H1 (cell line): Measurements from ENCODE around the gene ZNF362. TPM values are rescaled to one million over a fixed set of nuclear protein-coding genes. Genes with fewer than 3 reads are reported as not detected.

Source experiments
- CTCF ChIA-PET: fragments of 300-600 bp; sonication (Branson Sonifier 250); formaldehyde crosslinking; loops from one replicate; lab custom pipeline; 2021; ENCODE audit not compliant: partially characterized antibody; lab: Charles Lee
- POLR2A ChIA-PET: fragments of 300-600 bp; sonication (Branson Sonifier 250); formaldehyde crosslinking; loops from one replicate; lab custom pipeline; 2021; ENCODE audit warnings: inconsistent platforms; ENCODE audit not compliant: partially characterized antibody; lab: Charles Lee
- DNase-seq, 2 experiments: peaks; one replicate each; pipeline versions ENCODE4 v3.0.0 to v3.0.0-alpha.2; 2010 to 2022; ENCODE audit warnings: low spot score in 2 of 2, low read depth in 1 of 2, mixed read lengths in 1 of 2
- FAIRE-seq: peaks from 2 replicates; lab custom pipeline; 2011; peaks lifted over from hg19 to GRCh38; lab: Jason Lieb, UNC
- H2AFZ ChIP-seq: 2 replicates; pipeline ENCODE4 v1.8.1; 2012; ENCODE audit warnings: low read length, inconsistent platforms
- H2AK5ac ChIP-seq: 2 replicates; pipeline ENCODE4 v1.6.1; 2013; ENCODE audit warnings: low read depth, low read length
- H2BK120ac ChIP-seq: replicated peaks from 2 replicates; pipeline ENCODE3; 2013; ENCODE audit warnings: low read depth, low read length, inconsistent platforms
- H2BK12ac ChIP-seq: 2 replicates; pipeline ENCODE4 v1.6.1; 2013; ENCODE audit warnings: low read depth, low read length
- H2BK15ac ChIP-seq: 2 replicates; pipeline ENCODE4 v1.6.1; 2013; ENCODE audit warnings: low read length
- H2BK20ac ChIP-seq: 2 replicates; pipeline ENCODE4 v1.6.1; 2013; ENCODE audit warnings: low read length
- H2BK5ac ChIP-seq: 2 replicates; pipeline ENCODE4 v1.6.1; 2013; ENCODE audit warnings: low read depth, low read length
- H3K14ac ChIP-seq: 2 replicates; pipeline ENCODE4 v1.6.1; 2013; ENCODE audit warnings: inconsistent platforms; ENCODE audit not compliant: insufficient read length
- H3K18ac ChIP-seq: 2 replicates; pipeline ENCODE4 v1.6.1; 2013; ENCODE audit warnings: low read length; ENCODE audit errors: extremely low read depth
- H3K23ac ChIP-seq: 2 replicates; pipeline ENCODE4 v1.6.1; 2013; ENCODE audit warnings: inconsistent platforms; ENCODE audit not compliant: insufficient read length
- H3K23me2 ChIP-seq: 2 replicates; pipeline ENCODE4 v1.6.1; 2013; ENCODE audit warnings: low read depth, low read length
- H3K27ac ChIP-seq: 2 replicates; pipeline ENCODE4 v1.6.1; 2011; ENCODE audit warnings: low read depth, low read length, inconsistent platforms
- H3K27me3 ChIP-seq, 4 experiments: replicated peaks in 1 of 4; 1 replicate in 1 of 4; 2 replicates in 3 of 4; pipeline versions ENCODE4 v1.6.1 to v1.8.1; 2011 to 2013; ENCODE audit warnings: low read length in 3 of 4, mild to moderate bottlenecking in 3 of 4, inconsistent platforms in 2 of 4, mixed read lengths in 2 of 4, moderate library complexity in 1 of 4; ENCODE audit not compliant: control insufficient read depth in 3 of 4, insufficient read depth in 3 of 4; ENCODE audit errors: extremely low read depth in 1 of 4
- H3K36me3 ChIP-seq, 4 experiments: 2 replicates each; pipeline versions ENCODE4 v1.6.1 to v1.8.1; 2011 to 2013; ENCODE audit warnings: mild to moderate bottlenecking in 4 of 4, low read length in 3 of 4, moderate library complexity in 2 of 4, control low read depth in 1 of 4, inconsistent platforms in 1 of 4; ENCODE audit not compliant: insufficient read depth in 4 of 4, control insufficient read depth in 2 of 4
- H3K4ac ChIP-seq: replicated peaks from 2 replicates; pipeline ENCODE3; 2013; ENCODE audit warnings: low read length, low read depth, mixed read lengths, inconsistent platforms; ENCODE audit not compliant: insufficient read length
- H3K4me1 ChIP-seq, 4 experiments: replicated peaks in 1 of 4; 1 replicate in 1 of 4; 2 replicates in 3 of 4; pipeline versions ENCODE4 v1.6.1 to v1.8.1; 2011 to 2013; ENCODE audit warnings: low read length in 3 of 4, inconsistent platforms in 2 of 4, mixed read lengths in 1 of 4; ENCODE audit not compliant: insufficient read depth in 4 of 4, control insufficient read depth in 3 of 4
- H3K4me2 ChIP-seq, 2 experiments: 2 replicates each; pipeline versions ENCODE4 v1.6.1 to v1.8.1; 2011 to 2013; ENCODE audit warnings: low read depth in 2 of 2, low read length in 2 of 2, control low read depth in 1 of 2, inconsistent platforms in 1 of 2, mild to moderate bottlenecking in 1 of 2; ENCODE audit not compliant: insufficient read depth in 1 of 2
- H3K4me3 ChIP-seq, 4 experiments: fragments of 200-600, 300-600 bp in 1 of 4; sonication (generic), shearing (Covaris generic), sonication (Bioruptor Twin) in 1 of 4; 2 replicates each; pipeline versions ENCODE4 v1.5.1 to v1.8.1; 2011 to 2016; ENCODE audit warnings: low read length in 4 of 4, low read depth in 3 of 4, control low read depth in 2 of 4, inconsistent platforms in 2 of 4, mild to moderate bottlenecking in 2 of 4, mixed read lengths in 1 of 4, moderate library complexity in 1 of 4; ENCODE audit not compliant: insufficient read depth in 2 of 4; ENCODE audit errors: extremely low read depth in 1 of 4
- H3K56ac ChIP-seq: replicated peaks from 2 replicates; pipeline ENCODE3; 2013; ENCODE audit warnings: low read depth, mild to moderate bottlenecking, mixed read lengths, low read length, inconsistent platforms; ENCODE audit not compliant: insufficient read length
- H3K79me1 ChIP-seq: 2 replicates; pipeline ENCODE4 v1.6.1; 2013; ENCODE audit warnings: low read depth, low read length, control low read depth
- H3K79me2 ChIP-seq, 2 experiments: 2 replicates each; pipeline versions ENCODE4 v1.6.1 to v1.8.1; 2012 to 2013; ENCODE audit warnings: low read length in 2 of 2, mild to moderate bottlenecking in 2 of 2, inconsistent platforms in 1 of 2; ENCODE audit not compliant: insufficient read depth in 2 of 2, control insufficient read depth in 1 of 2
- H3K9ac ChIP-seq, 4 experiments: replicated peaks in 1 of 4; 1 replicate in 1 of 4; 2 replicates in 3 of 4; pipeline versions ENCODE4 v1.6.1 to v1.8.1; 2011 to 2013; ENCODE audit warnings: low read depth in 3 of 4, low read length in 3 of 4, control low read depth in 2 of 4, mild to moderate bottlenecking in 2 of 4, moderate library complexity in 2 of 4, inconsistent platforms in 1 of 4; ENCODE audit errors: extremely low read depth in 1 of 4
- H3K9me3 ChIP-seq, 2 experiments: 2 replicates each; pipeline versions ENCODE4 v1.6.1 to v1.8.1; 2012 to 2013; ENCODE audit warnings: mild to moderate bottlenecking in 2 of 2, moderate library complexity in 2 of 2, control low read depth in 1 of 2, inconsistent platforms in 1 of 2, low read depth in 1 of 2, low read length in 1 of 2, mixed read lengths in 1 of 2; ENCODE audit not compliant: insufficient read depth in 2 of 2
- H4K20me1 ChIP-seq, 2 experiments: replicated peaks in 1 of 2; 2 replicates each; pipeline versions ENCODE3 to v1.8.1; 2011 to 2013; ENCODE audit warnings: inconsistent platforms in 2 of 2, low read length in 2 of 2, mild to moderate bottlenecking in 1 of 2; ENCODE audit not compliant: insufficient read depth in 2 of 2, control insufficient read depth in 1 of 2
- H4K5ac ChIP-seq: 2 replicates; pipeline ENCODE4 v1.6.1; 2013; ENCODE audit warnings: low read length, low read depth, mixed read lengths, inconsistent platforms; ENCODE audit not compliant: insufficient read length
- H4K8ac ChIP-seq: 2 replicates; pipeline ENCODE4 v1.8.0; 2013; ENCODE audit warnings: mild to moderate bottlenecking, moderate library complexity, low read length, inconsistent platforms; ENCODE audit not compliant: insufficient read depth; ENCODE audit errors: extremely low read depth
- H4K91ac ChIP-seq: replicated peaks from 2 replicates; pipeline ENCODE3; 2013; ENCODE audit warnings: low read length, mixed read lengths, inconsistent platforms; ENCODE audit not compliant: insufficient read length
- BACH1 ChIP-seq: IDR thresholded peaks from 2 replicates; pipeline ENCODE4 v1.6.1; 2012; ENCODE audit warnings: low read length, improper control_type of control experiment
- CTBP2 ChIP-seq: IDR thresholded peaks from 2 replicates; pipeline ENCODE4 v1.7.0; 2011; ENCODE audit warnings: borderline replicate concordance, mild to moderate bottlenecking, moderate library complexity, mixed read lengths, low read length; ENCODE audit not compliant: insufficient read depth, insufficient read length
- EP300 ChIP-seq, 2 experiments: IDR thresholded peaks; 1 replicate in 1 of 2; 2 replicates in 1 of 2; pipeline ENCODE4 v1.6.1; 2011 to 2012; ENCODE audit warnings: low read depth in 2 of 2, low read length in 2 of 2, mild to moderate bottlenecking in 2 of 2, borderline replicate concordance in 1 of 2, inconsistent platforms in 1 of 2, moderate library complexity in 1 of 2
- GTF2F1 ChIP-seq: IDR thresholded peaks from 2 replicates; pipeline ENCODE4 v1.6.1; 2012; ENCODE audit warnings: low read depth, low read length, improper control_type of control experiment, borderline replicate concordance
- SIN3A ChIP-seq, 2 experiments: IDR thresholded peaks in 1 of 2; conservative IDR thresholded peaks in 1 of 2; 2 replicates each; pipeline ENCODE4 v1.6.1; 2011 to 2012; ENCODE audit warnings: low read length in 2 of 2, improper control_type of control experiment in 1 of 2, low read depth in 1 of 2, mild to moderate bottlenecking in 1 of 2
- SP1 ChIP-seq: IDR thresholded peaks from 2 replicates; pipeline ENCODE4 v1.6.1; 2011; ENCODE audit warnings: low read depth, low read length
- SP2 ChIP-seq: IDR thresholded peaks from 2 replicates; pipeline ENCODE4 v1.6.1; 2012; ENCODE audit warnings: mild to moderate bottlenecking, low read length, inconsistent platforms
- TCF12 ChIP-seq: IDR thresholded peaks from 2 replicates; pipeline ENCODE4 v1.6.1; 2011; ENCODE audit warnings: low read depth, mild to moderate bottlenecking, low read length
- TEAD4 ChIP-seq: IDR thresholded peaks from 2 replicates; pipeline ENCODE4 v1.6.1; 2012; ENCODE audit warnings: low read depth, low read length, inconsistent platforms, mixed read lengths
- YY1 ChIP-seq: IDR thresholded peaks from 2 replicates; pipeline ENCODE4 v1.6.1; 2011; ENCODE audit warnings: low read depth, mild to moderate bottlenecking, low read length
- ZNF274 ChIP-seq: IDR thresholded peaks from 2 replicates; pipeline ENCODE4 v1.7.0; 2012; ENCODE audit warnings: low read length, borderline replicate concordance; ENCODE audit errors: extremely low read depth
- WGBS, 2 experiments: shearing (Covaris generic) in 1 of 2; methylation state at CpG; one replicate each; pipeline versions ENCODE4 v1.1.6 to v1.1.7; 2013 to 2015; ENCODE audit warnings: low lambda C conversion rate in 2 of 2, mixed read lengths in 2 of 2, inconsistent platforms in 1 of 2, low coverage in 1 of 2, missing lambda C conversion rate in 1 of 2; ENCODE audit not compliant: insufficient replicate concordance in 2 of 2, insufficient coverage in 1 of 2, insufficient read length in 1 of 2; ENCODE audit errors: extremely low coverage in 1 of 2, missing lambda C conversion rate in 1 of 2; 5-methylcytosine and 5-hydroxymethylcytosine counted together
- polyA plus RNA-seq, 7 experiments: library from polyadenylated mRNA; depleted of rRNA in 3 of 7; stranded (reverse) in 5 of 7; unstranded in 2 of 7; fragments of >200 nt in 5 of 7; fragments of 200-250 nt in 2 of 7; gene quantifications; 1 replicate in 5 of 7; 2 replicates in 1 of 7; 4 replicates in 1 of 7; pipeline versions ENCODE4 v1.2.1 to v1.2.3, GENCODE V29; 2011 to 2013; ENCODE audit warnings: missing spikeins in 2 of 7, mixed read lengths in 2 of 7
- total RNA-seq: library from RNA; stranded (reverse); fragmentation: NEBNext Ultra II Directional; extraction: Animal tissue kit (Norgen Biotek cat#: 25700); gene quantifications from 2 replicates; pipeline ENCODE4 v1.2.1, GENCODE V29; 2021
- TF ChIP-seq, protein P1 (sequence below): IDR thresholded peaks from 2 replicates; pipeline ENCODE4 v1.6.1; 2012; ENCODE audit warnings: low read length, inconsistent platforms

The ZNF362 gene
- total and polyA plus RNA-seq, 2 of the 8 experiments (the other 6 are each of a cell fraction or from before 2014, with no cell fraction given), result 24.2 to 27.8 TPM

DNA sequence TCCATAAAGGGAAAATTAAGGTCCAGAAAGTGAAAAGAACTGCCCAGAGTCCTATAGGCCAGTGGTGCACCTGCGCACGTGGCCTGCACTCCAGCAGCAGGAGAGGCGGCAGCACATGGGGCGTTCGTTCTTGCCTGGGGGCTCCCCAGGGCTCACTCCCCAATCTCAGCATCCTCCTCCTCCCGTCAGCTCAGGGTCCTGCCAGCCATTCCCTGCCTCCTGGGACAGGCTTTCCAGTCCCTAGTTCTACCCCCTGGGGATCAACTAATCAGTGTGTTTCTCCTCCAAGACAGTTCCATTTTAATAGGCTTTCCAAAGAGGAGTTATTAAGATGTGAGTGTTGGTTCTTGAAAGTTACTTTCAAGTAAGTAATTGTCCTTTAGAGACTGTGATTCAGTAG, 65.8 kb downstream of the ZNF362 start:
- Histone ChIP-seq H2AFZ (no peak overlapping the region), H2BK5ac (no peak overlapping the region), H3K4me1 (no peaks in the 10 kb centered on the region), H3K27me3 (no peaks in the 10 kb centered on the region), H3K36me3 (peaks cover 0 to 7% (median 0%) of the 10 kb centered on the region in 4 experiments; a peak in 1 of 8 replicates), H3K4ac (no peak overlapping the region), H2AK5ac (no peak overlapping the region), H2BK15ac (no peak overlapping the region), H3K79me1 (no peaks in the 10 kb centered on the region), H3K9ac (no peak overlapping the region), H3K9me3 (no peaks in the 10 kb centered on the region), H3K79me2 (no peaks in the 10 kb centered on the region), H3K18ac (no peak overlapping the region), H3K23ac (no peak overlapping the region), H2BK120ac (no peak overlapping the region), H3K23me2 (no peaks in the 10 kb centered on the region), H4K91ac (no peak overlapping the region), H3K27ac (no peak overlapping the region), H3K4me3 (no peak overlapping the region), H3K4me2 (no peak overlapping the region), H4K20me1 (peaks cover 0 to 2% of the 10 kb centered on the region in 2 experiments), H2BK20ac (no peak overlapping the region), H3K56ac (no peak overlapping the region), H2BK12ac (no peak overlapping the region), H4K5ac (no peak overlapping the region), H4K8ac (no peak overlapping the region), H3K14ac (no peak overlapping the region)
- POLR2A ChIA-PET, result interaction anchor here (0.5 kb wide), 1 partner anchor 20 kb away, joined by 3 read pairs; no protein-coding TSS in a partner anchor
- CTCF ChIA-PET, result interaction anchor here (0.8 to 2.6 kb wide), 3 partner anchors 16 to 33 kb away, joined by 3 to 12 read pairs (median 3); no protein-coding TSS in a partner anchor
- no peak for DNase-seq
- WGBS, 2 experiments, result 95% methylated on average over 6 of the region's 6 CpGs; no CpG with 5 or more reads in 1 of the 2 experiments
- FAIRE-seq, result no peak
- no peak for TF ChIP-seq TEAD4
- TF ChIP-seq, protein P1, sequence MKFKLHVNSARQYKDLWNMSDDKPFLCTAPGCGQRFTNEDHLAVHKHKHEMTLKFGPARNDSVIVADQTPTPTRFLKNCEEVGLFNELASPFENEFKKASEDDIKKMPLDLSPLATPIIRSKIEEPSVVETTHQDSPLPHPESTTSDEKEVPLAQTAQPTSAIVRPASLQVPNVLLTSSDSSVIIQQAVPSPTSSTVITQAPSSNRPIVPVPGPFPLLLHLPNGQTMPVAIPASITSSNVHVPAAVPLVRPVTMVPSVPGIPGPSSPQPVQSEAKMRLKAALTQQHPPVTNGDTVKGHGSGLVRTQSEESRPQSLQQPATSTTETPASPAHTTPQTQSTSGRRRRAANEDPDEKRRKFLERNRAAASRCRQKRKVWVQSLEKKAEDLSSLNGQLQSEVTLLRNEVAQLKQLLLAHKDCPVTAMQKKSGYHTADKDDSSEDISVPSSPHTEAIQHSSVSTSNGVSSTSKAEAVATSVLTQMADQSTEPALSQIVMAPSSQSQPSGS, result no peak
- TF ChIP-seq SIN3A (conservative IDR thresholded peaks at IDR 0.05 in 1 of 2, IDR thresholded peaks at IDR 0.05 in 1 of 2; ENCODE audit: low read depth in 1 of 2, low read length in 2 of 2), result no peak
- no peak for TF ChIP-seq GTF2F1
- no peak for TF ChIP-seq SP2
- no peak for TF ChIP-seq YY1
- TF ChIP-seq CTBP2, result no peak
- TF ChIP-seq SP1, result no peak
- no peak for TF ChIP-seq EP300 (IDR thresholded peaks at IDR 0.05; ENCODE audit: borderline replicate concordance in 1 of 2, low read depth in 2 of 2, low read length in 2 of 2)
- TF ChIP-seq ZNF274, result no peak
- TF ChIP-seq TCF12, result no peak
- TF ChIP-seq BACH1, result no peak
